MM.1S (cell line): ENCODE measurements around the gene LRRC34.

Source experiments
- CTCF ChIP-seq: fragments of 300-600 bp; sonication (generic); IDR thresholded peaks from 2 replicates; pipeline ENCODE4 v1.5.1; 2016; ENCODE audit warnings: antibody characterized with exemption, low read length, mixed read lengths
- EZH2phosphoT487 ChIP-seq: fragments of 300-600 bp; sonication (generic); IDR thresholded peaks from 2 replicates; pipeline ENCODE4 v1.6.1; 2018; ENCODE audit warnings: antibody characterized with exemption, low read length

DNA sequence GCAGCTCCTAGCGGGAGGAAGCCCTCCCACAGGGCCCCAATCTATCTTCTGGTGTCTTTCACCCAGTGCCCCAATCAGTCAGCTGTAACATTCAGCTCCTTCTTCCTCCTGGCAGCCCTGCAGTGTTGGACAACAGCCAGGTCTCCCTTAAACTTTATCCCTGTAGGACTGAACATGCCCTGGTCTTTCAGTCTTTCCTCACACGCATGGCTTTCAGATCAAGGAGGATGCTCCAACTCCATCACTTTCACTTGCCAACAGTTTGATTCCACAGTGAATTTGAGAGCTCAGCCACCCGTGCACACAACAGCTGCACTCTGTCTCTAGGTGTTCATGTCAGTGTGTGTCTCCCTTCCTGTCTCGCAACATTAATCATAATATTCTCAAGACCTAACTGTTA, 28.5 kb upstream of the LRRC34 start:
- TF ChIP-seq CTCF (no peak), EZH2phosphoT487 (no peak)
